HG03064 (cell line): Measurements from ENCODE around the gene ANXA6.

Experiments used
- ATAC-seq: cut with Tn5 transposase; IDR thresholded peaks from one replicate; pipeline ENCODE4 v1.9.1; 2021; ENCODE audit warnings: low read depth; ENCODE audit not compliant: unreplicated experiment

The ANXA6 gene

DNA sequence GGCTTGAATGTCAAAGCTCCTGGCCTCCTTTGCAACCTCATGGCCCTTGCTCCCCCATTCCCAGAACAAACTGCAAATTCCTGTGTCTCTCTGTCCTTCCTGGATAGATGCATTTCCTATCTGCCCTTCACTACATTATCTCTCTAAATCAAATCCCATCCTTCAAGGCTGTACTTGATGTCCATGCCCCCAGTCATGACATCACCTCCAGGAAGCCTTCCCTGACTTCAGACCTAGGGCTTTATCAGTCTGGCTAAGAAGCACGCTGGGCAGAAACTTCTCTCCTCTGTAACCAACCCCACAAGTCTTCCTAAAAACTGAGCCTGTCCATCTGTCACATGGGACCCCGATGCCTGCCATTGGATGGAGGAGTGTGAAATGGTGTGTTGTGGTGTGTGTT is 51.1 kb downstream of the ANXA6 start:
- no peak for ATAC-seq

DNA sequence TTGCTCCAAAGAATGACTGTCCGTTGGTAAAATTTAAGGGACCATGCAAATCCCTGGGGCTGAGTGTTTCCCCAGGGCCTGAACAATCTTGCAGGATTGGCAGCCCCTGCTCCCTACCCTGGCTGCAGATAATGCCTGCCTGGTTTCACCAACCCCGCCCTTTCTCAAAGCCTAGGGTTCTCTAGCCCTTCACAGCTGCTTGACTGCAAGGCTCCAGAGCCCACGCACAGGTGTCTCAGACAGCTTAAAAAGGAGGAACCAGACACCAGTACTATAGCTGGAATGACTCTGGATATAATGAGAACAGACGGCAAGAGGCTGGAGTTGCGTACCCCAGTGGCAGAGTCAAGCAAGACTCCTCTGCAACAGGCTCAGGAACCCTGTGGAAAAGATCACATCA is 51.5 kb downstream of the ANXA6 start:
- no peak for ATAC-seq

DNA sequence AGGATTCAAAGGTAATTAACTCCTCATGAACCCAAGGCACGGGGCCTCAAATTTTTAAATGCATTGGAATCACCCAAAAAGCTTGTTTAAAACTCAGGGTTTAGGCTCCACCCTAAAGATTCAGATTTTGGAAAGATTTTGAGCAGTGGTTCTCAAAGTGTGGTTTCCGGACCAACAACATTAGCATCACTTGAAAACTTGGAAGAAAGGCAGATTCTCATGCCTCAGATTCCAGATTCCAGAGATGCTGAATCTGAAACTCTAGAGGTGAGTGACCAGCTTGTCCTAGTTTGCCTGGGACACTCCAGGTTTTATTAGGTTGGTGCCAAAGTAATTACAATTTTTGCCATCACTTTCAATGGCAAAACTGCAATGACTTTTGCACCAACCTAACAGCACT is 52.0 kb downstream of the ANXA6 start:
- no peak for ATAC-seq

DNA sequence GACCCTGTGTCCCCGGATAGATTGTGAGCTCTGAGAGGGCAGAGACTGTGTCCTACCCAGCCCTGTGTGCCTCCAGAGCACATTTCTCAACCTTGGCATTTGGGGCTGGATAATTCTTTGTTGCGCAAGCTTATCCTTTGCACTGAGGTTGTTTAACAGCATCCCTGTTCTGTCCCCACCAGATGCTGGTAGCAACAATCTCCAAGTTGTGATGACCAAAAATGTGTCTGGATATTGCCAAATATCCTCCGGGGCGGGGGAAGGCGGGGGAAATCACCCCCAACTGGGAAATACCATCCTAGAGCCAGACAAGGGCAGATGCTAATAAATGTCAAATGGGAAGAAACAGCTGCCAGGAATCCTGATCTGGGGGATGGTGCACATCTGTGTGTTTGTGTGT is 52.8 kb downstream of the ANXA6 start:
- ATAC-seq, result no peak

DNA sequence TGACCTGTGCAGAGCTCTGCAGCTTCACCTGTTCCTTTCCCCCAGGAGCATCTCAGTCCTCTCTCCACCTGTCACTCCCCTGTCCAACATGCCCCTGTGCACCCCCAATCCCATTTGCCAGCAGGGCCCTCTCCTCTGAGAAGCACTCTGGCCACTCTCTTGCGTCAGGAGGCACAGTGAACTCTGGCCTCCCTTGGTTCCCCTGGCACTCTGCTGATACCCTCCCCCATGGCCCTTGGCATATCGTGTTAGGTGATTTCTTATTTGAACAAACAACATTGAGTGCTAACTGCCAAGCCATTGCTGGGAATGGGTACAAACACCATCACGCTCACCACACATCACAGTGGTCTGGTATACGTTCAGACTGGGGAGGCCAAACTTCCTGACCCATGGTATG is 55.8 kb downstream of the ANXA6 start:
- no peak for ATAC-seq

DNA sequence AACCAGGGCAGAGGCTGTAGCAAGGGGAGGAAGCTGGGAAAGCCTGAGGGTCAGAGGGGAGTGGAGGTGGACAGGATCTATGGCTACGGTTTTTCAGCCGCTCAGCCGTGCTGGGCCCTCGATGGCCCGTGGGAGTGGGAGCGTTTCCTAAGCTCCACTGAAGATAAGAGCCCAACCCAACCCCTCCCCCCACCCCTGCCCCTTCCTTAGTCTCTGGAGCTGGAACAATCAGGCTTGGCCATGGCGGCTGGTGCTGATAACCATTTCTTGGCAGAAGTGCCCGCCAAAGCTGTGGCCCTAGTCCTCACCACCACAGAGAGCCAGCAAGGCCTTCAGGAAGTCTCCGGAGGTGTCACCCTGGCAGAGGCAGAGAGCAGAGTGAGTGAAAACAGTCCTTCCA is 56.4 kb downstream of the ANXA6 start:
- ATAC-seq, result no peak

DNA sequence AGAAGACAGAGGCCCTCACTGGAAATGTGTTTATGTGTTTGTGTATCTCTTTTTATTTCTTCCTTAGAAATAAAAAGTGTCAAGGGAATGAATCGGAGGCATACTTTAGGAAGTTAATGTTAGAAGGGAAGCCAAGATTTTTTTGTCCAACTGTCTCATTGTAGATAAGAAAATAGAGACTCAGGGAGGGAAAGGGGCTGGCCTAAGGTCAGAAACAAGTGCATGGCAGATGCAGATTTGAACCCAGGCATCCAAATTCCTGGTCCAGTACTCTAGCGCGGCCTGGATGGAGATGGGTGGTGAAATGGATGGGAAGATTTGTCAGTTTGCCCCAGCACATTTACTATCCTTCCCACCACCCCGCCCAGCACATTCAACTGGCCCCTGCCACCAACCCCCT is 56.9 kb downstream of the ANXA6 start:
- no peak for ATAC-seq

DNA sequence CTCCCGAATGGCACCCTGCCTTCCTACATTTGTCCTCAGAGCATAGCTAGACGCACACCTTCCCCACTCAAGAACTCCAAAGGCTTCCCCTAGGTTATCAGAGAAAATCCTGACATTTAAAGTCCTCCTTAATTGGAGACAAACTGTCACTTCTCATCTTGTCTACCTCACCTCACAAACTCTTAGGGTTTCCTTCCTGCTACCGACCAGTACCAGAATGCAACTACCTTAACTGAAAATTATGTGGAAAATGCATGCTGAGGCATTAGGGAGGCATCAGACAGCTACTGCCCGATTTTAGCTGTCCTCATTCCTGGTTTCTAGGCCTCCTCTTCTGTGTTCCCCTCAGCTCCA is 58.8 kb downstream of the ANXA6 start:
- no peak for ATAC-seq

DNA sequence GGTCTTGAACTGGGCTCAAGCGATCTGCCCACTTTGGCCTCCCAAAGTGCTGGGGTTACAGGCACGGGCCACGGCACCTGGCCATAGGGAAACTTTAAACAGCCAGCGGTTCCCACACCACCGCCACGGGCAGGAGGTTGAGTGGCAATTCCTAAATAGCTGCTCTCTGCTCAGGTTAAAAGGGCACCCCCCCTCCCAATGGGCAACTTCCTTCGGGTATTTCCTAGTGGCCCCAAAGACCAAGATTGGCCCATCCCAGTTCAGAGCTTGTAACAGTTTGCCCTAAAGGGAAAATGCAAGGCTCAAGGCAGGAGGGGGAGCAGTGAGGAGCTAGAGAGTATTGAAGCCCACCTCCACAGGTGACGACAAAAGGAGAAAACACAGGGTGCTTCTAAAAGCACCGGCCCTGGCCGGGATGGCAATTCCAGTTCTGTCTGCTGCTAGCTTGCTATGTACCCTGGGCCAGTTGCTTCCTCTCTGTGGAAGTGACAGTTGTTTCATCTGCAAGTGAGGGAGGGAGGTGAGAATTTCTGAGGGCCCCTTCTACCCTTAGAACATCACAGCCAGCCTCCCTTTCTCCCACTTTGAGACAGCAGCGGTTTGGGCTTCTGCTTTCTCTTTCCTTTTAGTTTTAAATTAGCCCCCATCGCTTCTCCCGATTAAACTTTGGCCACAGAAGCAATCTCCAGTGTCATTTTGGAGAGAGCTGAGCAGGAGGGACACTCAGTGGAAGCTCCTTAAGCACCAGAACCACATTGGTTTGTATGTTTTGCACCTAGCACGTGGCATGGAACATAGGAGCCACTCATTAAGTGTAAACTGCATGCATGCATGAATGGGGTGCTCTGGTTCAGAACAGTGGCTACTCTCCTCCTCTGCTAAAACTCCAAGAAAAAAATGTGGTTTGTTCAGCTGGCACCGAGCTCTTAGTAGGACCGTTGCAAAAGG is 59.5 kb downstream of the ANXA6 start:
- peak; percentile 46 for ATAC-seq

DNA sequence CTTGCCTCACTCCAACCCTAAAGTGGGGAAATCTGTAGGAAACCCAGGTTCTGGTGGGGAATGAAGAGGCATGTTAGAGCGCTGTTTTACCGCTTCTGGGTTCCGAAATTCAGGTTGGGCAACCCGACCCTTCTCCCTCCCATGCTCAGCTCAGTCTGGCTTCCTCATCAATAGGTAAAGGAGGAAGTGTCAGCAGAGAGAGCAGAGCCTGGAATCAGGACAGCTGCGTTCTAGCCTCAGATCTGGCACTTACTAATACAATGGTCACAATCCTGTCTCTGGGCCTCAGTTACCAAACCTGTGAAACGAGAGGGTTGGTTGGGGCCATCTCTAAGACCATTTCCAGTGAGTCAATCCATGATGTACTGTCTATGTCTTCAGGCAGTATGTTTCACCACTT is 60.5 kb downstream of the ANXA6 start:
- no peak for ATAC-seq

DNA sequence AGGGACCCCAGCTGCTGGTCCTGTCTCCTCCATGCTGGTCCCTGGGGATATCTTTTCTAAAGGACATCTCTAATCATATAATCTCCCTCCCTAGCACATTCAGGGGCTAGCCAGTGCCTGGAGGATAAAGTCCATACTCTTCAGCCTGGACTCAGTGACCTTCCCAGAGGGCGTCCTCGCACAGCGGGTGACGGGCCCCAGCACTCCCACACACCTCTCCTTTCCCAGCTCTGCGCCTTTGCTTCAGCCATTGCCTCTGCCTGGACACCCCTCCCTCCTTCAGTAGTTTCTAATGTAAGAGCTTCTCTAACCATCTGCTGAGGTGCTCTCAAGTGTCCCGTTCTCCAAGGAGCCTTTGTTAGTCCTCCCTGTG is 61.6 kb downstream of the ANXA6 start:
- ATAC-seq, result no peak

DNA sequence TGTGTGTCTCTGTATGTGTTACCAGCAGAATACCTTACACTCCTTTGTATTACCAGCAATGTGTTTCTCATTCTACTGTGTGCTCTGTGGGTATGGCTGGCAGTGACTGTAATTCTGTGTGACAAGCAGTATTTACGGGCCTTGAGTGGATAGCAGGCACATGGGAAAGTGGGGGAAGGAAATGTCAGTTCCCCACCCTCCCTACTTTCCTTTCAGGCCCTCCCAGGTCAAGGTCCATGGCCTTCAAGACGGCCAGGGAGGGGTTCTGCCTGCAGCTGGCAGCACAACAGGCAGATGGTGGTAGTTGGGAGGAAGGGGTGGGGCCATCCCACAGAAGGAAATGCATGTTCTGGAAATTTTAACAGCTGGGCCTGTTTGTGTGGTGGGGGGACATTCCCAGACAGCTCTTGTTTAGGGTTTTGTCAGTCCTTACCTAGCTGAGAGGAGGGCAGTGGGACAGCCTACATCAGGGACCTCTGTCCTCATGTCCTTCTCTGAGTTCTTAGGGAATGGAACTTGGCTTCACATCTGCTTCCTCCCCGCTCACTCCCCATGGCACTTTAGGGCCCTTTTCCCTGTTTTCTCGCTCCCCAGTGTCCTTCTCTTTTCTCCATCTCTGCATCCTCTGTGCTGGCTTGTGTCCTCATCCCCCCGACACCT is 62.1 kb downstream of the ANXA6 start:
- no peak for ATAC-seq

DNA sequence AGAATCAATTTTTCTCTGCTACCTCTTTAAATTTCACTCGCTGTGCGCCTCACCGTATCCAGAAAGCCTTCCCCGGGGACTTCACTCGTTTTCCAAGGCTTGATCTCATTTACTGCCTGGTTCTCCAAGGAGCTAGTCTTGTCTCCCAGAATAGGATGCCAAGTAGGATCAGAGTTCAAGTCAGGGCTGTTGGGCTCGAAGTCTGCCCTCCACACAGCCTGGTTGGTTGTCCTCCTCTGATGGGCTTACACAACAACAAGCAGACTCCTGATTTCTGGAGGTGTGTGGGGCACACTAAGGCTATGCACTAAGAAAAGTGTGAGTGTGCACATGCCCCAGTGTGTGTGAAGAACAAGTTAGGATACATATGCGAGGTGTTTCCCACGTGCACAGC is 62.7 kb downstream of the ANXA6 start:
- ATAC-seq, result no peak

DNA sequence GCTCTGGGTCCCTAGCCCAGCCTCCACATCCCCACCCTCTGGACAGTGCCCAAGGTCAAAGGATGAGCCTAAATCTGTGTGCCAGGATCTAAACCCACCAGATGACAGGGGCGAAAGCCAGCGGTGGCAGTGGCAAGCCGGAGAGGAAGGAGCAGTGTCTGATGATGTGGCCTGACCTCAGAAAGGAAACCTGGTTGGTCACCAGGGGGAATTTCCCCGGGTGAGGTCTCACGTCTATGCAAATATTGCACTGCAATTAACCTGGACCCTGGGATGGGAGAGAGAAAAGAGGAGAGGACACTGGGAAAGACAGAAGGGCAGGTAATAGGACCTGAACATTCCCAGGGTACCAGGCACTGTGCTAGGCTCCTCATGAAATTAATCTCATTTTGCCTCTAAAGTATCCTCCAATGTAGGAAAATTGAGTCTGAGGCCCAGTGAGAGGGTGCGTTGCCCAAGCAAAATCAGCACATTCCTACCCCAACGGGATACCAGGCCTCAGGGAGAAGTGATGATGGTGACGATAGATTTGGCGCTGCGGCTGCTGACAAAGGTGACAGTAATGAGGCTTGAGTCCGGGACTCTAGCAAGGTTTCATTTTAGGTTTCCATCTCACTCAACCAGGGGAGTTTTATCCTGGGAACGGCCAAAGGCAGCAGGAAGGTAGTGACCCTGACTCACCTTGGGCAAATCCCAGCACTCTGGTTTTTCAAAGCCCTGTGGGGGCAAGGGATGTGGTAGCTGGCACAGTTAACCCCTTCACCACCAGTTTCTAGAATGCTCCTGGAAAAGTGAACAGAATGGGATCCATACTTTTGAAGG is 63.3 kb downstream of the ANXA6 start:
- ATAC-seq, result peak; percentile 65

DNA sequence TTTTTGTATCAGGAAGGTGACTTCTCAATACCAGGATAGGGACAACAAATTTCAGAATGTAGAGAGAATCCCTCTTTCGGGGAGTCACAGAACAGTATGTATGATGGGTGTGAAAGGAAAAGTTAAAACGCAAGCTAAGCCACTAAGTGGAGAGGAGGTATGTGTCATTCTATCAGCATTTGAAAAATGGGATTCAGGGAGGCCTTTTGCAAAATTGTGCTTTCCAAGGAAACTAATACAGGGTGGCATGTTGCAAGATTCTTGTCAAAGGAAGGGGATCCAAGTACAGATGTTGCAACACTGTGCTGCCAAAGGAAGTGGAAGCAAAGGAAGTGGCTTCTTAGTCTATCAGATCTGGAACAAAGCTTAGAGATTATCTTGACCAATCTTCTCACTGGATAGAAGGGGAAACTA is 64.1 kb downstream of the ANXA6 start:
- ATAC-seq, result peak; percentile 8

DNA sequence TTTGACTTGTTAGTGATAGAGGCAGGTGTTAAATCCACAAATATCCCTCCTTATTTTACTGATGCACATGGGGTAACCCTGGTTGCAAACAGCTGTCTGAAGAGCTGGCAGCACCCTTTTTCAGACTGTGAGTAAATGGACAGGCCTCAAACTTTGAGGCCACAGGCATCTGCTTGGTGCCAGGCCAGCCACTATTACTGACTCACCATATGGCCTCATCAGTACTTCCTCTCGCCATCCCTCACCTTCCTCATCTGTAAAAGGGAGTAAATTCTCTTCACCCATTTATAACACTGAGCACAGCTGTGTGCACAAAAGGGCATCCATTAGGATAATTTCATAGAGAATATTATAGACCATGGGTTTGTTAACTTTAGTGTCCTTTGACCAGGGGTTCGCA is 64.8 kb downstream of the ANXA6 start:
- ATAC-seq, result no peak

DNA sequence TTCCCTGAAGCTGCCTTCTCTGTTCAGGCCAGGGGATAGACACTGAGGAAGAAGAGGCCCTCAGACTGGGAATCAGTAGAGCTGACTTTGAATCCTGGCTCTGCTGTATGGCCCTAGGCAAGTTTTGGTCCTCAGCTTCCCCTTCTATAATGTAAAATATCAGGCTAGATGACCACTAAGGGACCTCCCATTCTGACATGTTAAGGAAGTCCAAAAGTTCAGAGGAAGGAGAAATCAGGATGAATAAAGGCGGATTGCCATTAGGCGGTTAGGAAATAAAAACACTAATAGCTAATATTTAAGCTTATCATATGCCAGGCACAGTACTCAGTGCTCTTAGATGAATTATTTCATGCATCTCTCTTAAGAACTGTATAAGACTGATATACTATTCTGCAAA is 67.9 kb downstream of the ANXA6 start:
- no peak for ATAC-seq

DNA sequence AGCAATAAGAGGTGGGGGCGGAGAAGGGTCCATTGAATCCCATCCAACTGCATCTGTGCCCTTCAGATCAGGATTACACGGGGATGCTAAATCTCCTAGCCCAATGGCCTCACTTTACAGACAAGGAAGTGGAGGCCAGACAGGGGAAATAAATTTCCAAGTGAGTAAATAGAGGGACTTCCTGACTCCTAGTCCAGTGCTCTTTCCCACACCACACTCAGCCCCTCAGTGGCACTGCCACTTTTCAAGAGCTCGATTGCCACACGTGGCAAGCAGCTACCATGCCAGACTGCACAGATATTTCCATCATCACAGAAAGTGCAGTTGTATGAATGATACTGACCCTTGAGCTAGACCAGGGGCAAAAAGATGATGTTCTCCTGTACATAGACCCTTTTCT is 68.6 kb downstream of the ANXA6 start:
- ATAC-seq, result no peak

DNA sequence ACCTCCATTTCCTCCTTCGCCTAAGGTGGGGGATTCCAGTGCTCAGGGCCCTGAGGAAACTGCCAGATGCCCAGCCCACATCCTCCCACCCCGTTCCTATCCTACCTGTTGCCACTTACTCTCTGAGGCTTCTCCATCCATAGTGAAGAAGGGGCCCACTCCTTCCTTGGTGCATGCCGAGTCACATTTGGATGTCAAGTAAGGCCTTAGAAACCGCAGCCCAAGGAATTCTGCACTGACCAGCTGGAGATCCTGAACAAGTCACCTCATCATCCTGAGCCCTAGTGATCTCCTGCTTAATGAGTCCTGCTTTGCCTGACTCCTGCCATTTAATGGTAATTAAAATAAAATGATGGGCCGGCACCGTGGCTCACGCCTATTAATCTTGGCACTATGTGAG is 70.1 kb downstream of the ANXA6 start:
- no peak for ATAC-seq

DNA sequence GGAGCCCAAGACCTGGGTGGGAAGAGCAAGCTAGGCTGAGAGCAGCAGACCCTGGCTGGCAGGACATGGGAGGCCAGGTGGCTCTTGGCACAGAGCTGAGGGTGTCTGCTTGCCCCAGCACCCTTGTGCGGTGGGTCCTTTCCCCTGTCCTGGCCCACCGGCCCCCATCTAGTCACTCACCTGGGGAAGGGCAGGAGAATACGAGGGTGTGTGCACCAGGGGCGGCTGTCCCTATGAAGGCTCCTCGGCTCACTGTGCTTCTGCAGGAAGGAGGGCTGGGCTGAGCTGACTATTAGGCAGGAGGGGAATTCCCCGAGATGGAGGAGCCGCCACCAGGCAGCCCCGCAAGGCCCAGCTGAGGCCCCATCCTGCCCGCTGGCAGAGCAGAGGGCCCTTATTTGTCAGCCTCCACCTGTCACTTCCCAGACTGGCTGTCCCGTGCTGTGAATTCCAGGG is 70.6 kb downstream of the ANXA6 start:
- ATAC-seq, result peak; percentile 68

DNA sequence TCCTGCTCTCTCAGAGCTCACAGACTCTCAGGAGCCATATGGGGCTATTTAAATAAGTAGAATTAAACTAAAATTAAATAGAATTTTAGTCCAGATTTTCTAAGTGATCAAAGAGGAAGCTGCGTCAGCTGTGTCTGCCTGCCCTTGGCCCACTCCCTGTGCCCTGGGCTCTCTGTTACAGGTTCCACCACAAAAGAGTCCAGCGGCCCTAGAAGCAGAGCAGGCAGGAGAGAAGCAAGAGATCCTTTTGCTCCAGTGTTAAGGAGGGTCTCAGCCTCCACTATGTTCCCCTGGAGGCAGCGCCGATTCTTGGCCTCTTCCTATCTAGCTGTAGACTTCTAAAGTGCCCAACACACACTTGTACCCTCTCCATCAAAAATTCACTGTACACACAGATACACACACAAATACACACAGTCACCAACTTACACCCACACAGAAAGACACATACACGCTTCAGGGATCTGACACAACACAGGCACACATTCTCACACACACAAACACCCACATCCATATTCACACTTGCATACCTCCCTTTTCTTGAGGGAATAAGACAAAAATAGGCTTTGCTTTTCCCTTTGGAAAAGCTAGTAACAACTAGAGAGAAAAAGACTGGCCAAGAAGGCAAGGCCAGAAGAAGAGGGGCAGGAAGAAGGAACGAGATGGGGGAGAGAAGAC is 71.2 kb downstream of the ANXA6 start:
- no peak for ATAC-seq
